Activated B cell treated with CpG ODN at 0.5 μM for 24 hours (primary cell): ENCODE measurements around the gene GFAP. TPM values are rescaled to one million over a fixed set of nuclear protein-coding genes. Genes with fewer than 3 reads are reported as not detected.
A peak's percentile ranks its signal among the peaks of the same experiment; 100 is the strongest.

Experiments
- ATAC-seq: fragments of 200-7000 bp; cut with Tn5 transposase; one replicate; pipeline ENCODE4 v1.10.0; 2021; ENCODE audit warnings: low read depth, mild to moderate bottlenecking, moderate library complexity
- CTCF ChIA-PET: fragments of 350-600 bp; sonication (Branson Sonifier 250); formaldehyde crosslinking; loops from one replicate; lab custom pipeline; 2021; ENCODE audit warnings: antibody characterized with exemption; lab: Charles Lee
- POLR2A ChIA-PET: fragments of 350-600 bp; sonication (Branson Sonifier 250); formaldehyde crosslinking; loops from one replicate; lab custom pipeline; 2021; ENCODE audit warnings: antibody characterized with exemption; lab: Charles Lee
- DNase-seq: peaks from one replicate; pipeline ENCODE4 v3.0.0; 2022
- H3K27ac Mint-ChIP-seq: one replicate; pipeline ENCODE4 v1.8.0; 2020; ENCODE audit warnings: mixed read lengths
- H3K27me3 Mint-ChIP-seq: one replicate; pipeline ENCODE4 v1.8.0; 2021; ENCODE audit warnings: mixed read lengths
- H3K36me3 Mint-ChIP-seq: one replicate; pipeline ENCODE4 v1.8.0; 2021; ENCODE audit warnings: low read depth, mixed read lengths
- H3K4me1 Mint-ChIP-seq: one replicate; pipeline ENCODE4 v1.8.0; 2021; ENCODE audit warnings: mixed read lengths
- H3K4me3 Mint-ChIP-seq: one replicate; pipeline ENCODE4 v1.8.0; 2020; ENCODE audit warnings: mild to moderate bottlenecking, mixed read lengths
- H3K9me3 Mint-ChIP-seq: one replicate; pipeline ENCODE4 v1.8.0; 2020; ENCODE audit warnings: mixed read lengths
- CTCF ChIP-seq: fragments of 200-600 bp; IDR thresholded peaks from one replicate; pipeline ENCODE4 v1.8.0; 2022; ENCODE audit warnings: antibody characterized with exemption, mild to moderate bottlenecking
- intact Hi-C: fragments of 100-400 bp; cut with micrococcal nuclease; formaldehyde crosslinking; loops from one replicate; pipeline ENCODE4 v1.15.1; 2024
- total RNA-seq: library from RNA; stranded (reverse); gene quantifications from 2 replicates; pipeline ENCODE4 v1.2.3, GENCODE V29; 2022

GFAP gene
- total RNA-seq, 1 donor from 2014 or later: not detected

DNA sequence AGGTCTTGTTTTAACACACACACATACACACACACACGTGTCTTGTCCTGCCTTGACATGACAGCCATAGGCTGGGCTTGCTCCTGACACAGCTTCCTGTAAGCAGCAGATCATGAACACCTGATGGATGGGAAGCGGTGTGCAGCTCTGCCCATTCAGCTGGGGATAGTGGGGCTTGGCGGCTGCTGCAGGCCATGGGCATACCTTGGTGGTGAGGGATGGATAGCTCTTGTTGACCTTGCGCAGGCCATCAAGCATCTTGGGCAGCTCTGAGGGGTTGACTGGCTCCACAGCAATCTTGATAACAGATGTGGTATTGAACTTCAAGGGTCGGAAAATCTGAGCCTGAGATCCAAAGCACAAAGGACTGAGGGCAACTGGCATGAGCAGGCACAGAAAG, 55.6 kb downstream of the GFAP start:
- no peak for DNase-seq
- CTCF ChIA-PET: no interaction called here
- peak overlapping the region; percentile 24 for H3K27ac Mint-ChIP-seq
- peaks cover 3% of the 10 kb centered on the region for H3K4me1 Mint-ChIP-seq
- intact Hi-C loops: no loop called here
- no peak for ATAC-seq
- no peaks in the 10 kb centered on the region for H3K9me3 Mint-ChIP-seq
- no peak overlapping the region for H3K4me3 Mint-ChIP-seq
- POLR2A ChIA-PET: no interaction called here
- peaks cover 87% of the 10 kb centered on the region for H3K36me3 Mint-ChIP-seq
- no peak for TF ChIP-seq CTCF
- no peaks in the 10 kb centered on the region for H3K27me3 Mint-ChIP-seq

DNA sequence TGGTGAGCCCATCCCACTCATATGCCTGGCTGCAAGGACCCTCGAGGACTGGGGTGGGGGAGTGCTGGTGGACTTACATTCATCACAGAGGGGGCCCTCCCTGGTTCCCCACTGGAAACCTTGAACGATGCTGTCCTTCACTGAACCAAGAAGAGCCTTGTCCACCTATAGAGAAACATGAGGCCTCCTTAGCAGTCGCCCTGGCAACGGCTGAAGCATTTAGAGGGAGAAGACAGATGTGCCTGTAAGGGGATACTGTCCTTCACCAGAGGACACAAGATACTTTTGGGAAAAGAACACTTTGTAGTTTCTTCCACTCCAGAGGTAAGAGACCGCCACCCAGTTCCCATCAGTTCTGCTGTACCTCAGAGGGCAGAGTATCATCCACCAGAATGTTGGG, 61.1 kb downstream of the GFAP start:
- ChIA-PET CTCF (no interaction called here), POLR2A (no interaction called here)
- TF ChIP-seq CTCF: no peak
- Mint-ChIP-seq H3K27me3 (no peaks in the 10 kb centered on the region), H3K4me1 (peaks cover 13% of the 10 kb centered on the region), H3K4me3 (no peak overlapping the region), H3K36me3 (peaks cover 85% of the 10 kb centered on the region), H3K27ac (no peak overlapping the region), H3K9me3 (no peaks in the 10 kb centered on the region)
- intact Hi-C loops: no loop called here
- DNase-seq: no peak
- ATAC-seq: no peak

Other genes starting within 250 kb of the GFAP start
- gene CCDC43, start 225.7 kb downstream of the GFAP start, total RNA-seq: 20.1 and 22.4 TPM in 2 replicates
- 10.3 and 13.8 TPM in 2 replicates for gene DBF4B, start 206.8 kb downstream of the GFAP start, total RNA-seq
- 0.09 and 0.10 TPM in 2 replicates for gene ADAM11, start 156.5 kb downstream of the GFAP start, total RNA-seq
- gene GJC1, start 85.2 kb downstream of the GFAP start, total RNA-seq: 0.20 TPM in 2 replicates
- gene HIGD1B, start 67.6 kb downstream of the GFAP start, total RNA-seq: not detected in 2 replicates
- 168 and 192 TPM in 2 replicates for gene EFTUD2, start 16.1 kb downstream of the GFAP start, total RNA-seq
- 0.49 and 1.7 TPM in 2 replicates for gene KIF18B, start 32.3 kb upstream of the GFAP start, total RNA-seq
- gene C1QL1, start 52.8 kb upstream of the GFAP start, total RNA-seq: not detected in 2 replicates
- 12.9 and 15.6 TPM in 2 replicates for gene DCAKD, start 136.1 kb upstream of the GFAP start, total RNA-seq
- 154 and 164 TPM in 2 replicates for gene NMT1, start 145.8 kb upstream of the GFAP start, total RNA-seq
- 0.61 and 1.4 TPM in 2 replicates for gene PLCD3, start 217.0 kb upstream of the GFAP start, total RNA-seq
- 20.1 and 20.6 TPM in 2 replicates for gene ACBD4, start 220.2 kb upstream of the GFAP start, total RNA-seq
- 19.5 and 21.5 TPM in 2 replicates for gene HEXIM1, start 233.0 kb upstream of the GFAP start, total RNA-seq
- gene HEXIM2, start 246.4 kb upstream of the GFAP start, total RNA-seq: 8.9 and 11.1 TPM in 2 replicates